PC-3 (cell line): ENCODE data around the gene UEVLD. TPM values are rescaled to one million over a fixed set of nuclear protein-coding genes. Genes with fewer than 3 reads are reported as not detected.

ENCODE experiments used
- ATAC-seq: fragments of 200-7000 bp; cut with Tn5 transposase; 2 replicates; pipeline ENCODE4 v1.9.1; 2020; ENCODE audit warnings: mild to moderate bottlenecking, moderate library complexity
- BruUV-seq: library from RNA; stranded (reverse); fragments of 400-500 nt; replicated peaks from 2 replicates; lab custom pipeline; 2021; lab: Mats Ljungman, UMichigan
- CTCF ChIA-PET: fragments of 300-600 bp; sonication (Branson Sonifier 250); formaldehyde crosslinking; loops from one replicate; lab custom pipeline; 2022; ENCODE audit warnings: antibody characterized with exemption; lab: Charles Lee
- POLR2A ChIA-PET: fragments of 300-600 bp; sonication (Branson Sonifier 250); formaldehyde crosslinking; loops from one replicate; lab custom pipeline; 2022; ENCODE audit warnings: antibody characterized with exemption; ENCODE audit not compliant: unreplicated experiment; lab: Charles Lee
- DNase-seq: peaks from one replicate; pipeline ENCODE4 v3.0.0-alpha.2; 2015
- H2AFZ ChIP-seq: fragments of 300-600 bp; sonication (generic); 2 replicates; pipeline ENCODE4 v1.6.0; 2016; ENCODE audit warnings: antibody characterized with exemption, low read length
- H3F3A ChIP-seq: fragments of 300-600 bp; sonication (generic); one replicate; pipeline ENCODE4 v1.6.0; 2017; ENCODE audit warnings: antibody characterized with exemption, low read length, control low read depth, mild to moderate bottlenecking; ENCODE audit not compliant: unreplicated experiment
- H3K27ac ChIP-seq: fragments of 300-600 bp; sonication (generic); 2 replicates; pipeline ENCODE4 v1.5.1; 2016; ENCODE audit warnings: mild to moderate bottlenecking, low read length
- H3K27me3 ChIP-seq: fragments of 300-600 bp; sonication (generic); 2 replicates; pipeline ENCODE4 v1.6.1; 2016; ENCODE audit warnings: low read length, mixed read lengths
- H3K36me3 ChIP-seq: fragments of 300-600 bp; sonication (generic); 2 replicates; pipeline ENCODE4 v1.6.1; 2016; ENCODE audit warnings: low read depth, mixed run types, low read length, mixed read lengths
- H3K4me1 ChIP-seq: fragments of 300-600 bp; sonication (generic); 2 replicates; pipeline ENCODE4 v1.5.1; 2016; ENCODE audit warnings: low read length; ENCODE audit not compliant: insufficient read depth
- H3K4me2 ChIP-seq: fragments of 300-600 bp; sonication (generic); 2 replicates; pipeline ENCODE4 v1.6.0; 2016; ENCODE audit warnings: low read length
- H3K4me3 ChIP-seq: fragments of 300-600 bp; sonication (generic); 2 replicates; pipeline ENCODE4 v1.5.1; 2016; ENCODE audit warnings: mild to moderate bottlenecking, low read length, mixed read lengths
- H3K79me2 ChIP-seq: fragments of 300-600 bp; sonication (generic); 2 replicates; pipeline ENCODE4 v1.6.1; 2017; ENCODE audit warnings: low read length, mixed read lengths
- H3K9ac ChIP-seq: fragments of 300-600 bp; sonication (generic); 2 replicates; pipeline ENCODE4 v1.6.0; 2016; ENCODE audit warnings: mild to moderate bottlenecking, low read length
- H3K9me2 ChIP-seq: fragments of 300-600 bp; sonication (generic); replicated peaks from 2 replicates; pipeline ENCODE4 v1.6.1; 2016; ENCODE audit warnings: mixed run types, low read length, mixed read lengths
- H3K9me3 ChIP-seq: fragments of 300-600 bp; sonication (generic); 2 replicates; pipeline ENCODE4 v1.6.1; 2016; ENCODE audit warnings: low read length, mixed read lengths
- H4K20me1 ChIP-seq: fragments of 300-600 bp; sonication (generic); 2 replicates; pipeline ENCODE4 v1.6.1; 2016; ENCODE audit warnings: low read length, mixed read lengths
- EZH2 ChIP-seq: fragments of 300-600 bp; sonication (generic); IDR thresholded peaks from one replicate; pipeline ENCODE4 v1.6.1; 2017; ENCODE audit warnings: antibody characterized with exemption, mild to moderate bottlenecking, low read length; ENCODE audit not compliant: unreplicated experiment
- EZH2phosphoT487 ChIP-seq: fragments of 300-600 bp; sonication (generic); IDR thresholded peaks from 2 replicates; pipeline ENCODE4 v1.6.1; 2018; ENCODE audit warnings: mild to moderate bottlenecking, antibody characterized with exemption, low read length, borderline replicate concordance
- intact Hi-C: fragments of 100-400 bp; cut with micrococcal nuclease; formaldehyde crosslinking; loops from 2 replicates; pipeline ENCODE4 v1.9.0; 2023
- total RNA-seq: library from RNA; depleted of rRNA; stranded (reverse); fragments of >200 nt; gene quantifications from 2 replicates; pipeline ENCODE4 v1.2.3, GENCODE V29; 2014
- TF ChIP-seq, protein P1 (sequence below): fragments of 300-600 bp; sonication (generic); conservative IDR thresholded peaks from 2 replicates; pipeline ENCODE4 v1.5.1; 2017; ENCODE audit warnings: antibody characterized with exemption, low read depth, mild to moderate bottlenecking, low read length

Gene UEVLD
- total RNA-seq, 1 experiment from 2014 or later, result 22.2 TPM

DNA sequence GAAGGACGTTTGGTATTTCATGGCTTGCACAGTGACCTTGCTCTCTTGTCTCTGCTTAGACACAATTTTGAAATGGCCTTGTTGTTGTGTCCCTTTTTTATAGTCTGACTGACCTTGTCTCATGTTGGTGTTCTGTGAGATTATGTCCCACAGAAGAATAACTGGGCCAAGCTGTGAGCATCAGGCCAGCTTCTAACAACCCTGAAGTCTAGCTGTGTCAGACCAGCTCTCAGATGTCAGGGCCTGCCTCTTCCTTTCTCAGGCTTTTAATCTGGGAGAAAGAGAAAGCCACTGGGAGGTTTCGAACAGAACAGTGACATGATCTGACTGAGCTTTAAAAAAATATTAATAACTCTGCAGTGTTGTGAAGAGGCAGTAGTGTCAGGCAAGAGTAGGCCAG lies 2.0 kb upstream of the UEVLD start:
- Histone ChIP-seq H4K20me1 (no peaks in the 10 kb centered on the region), H3K27me3 (no peaks in the 10 kb centered on the region), H2AFZ (no peak overlapping the region), H3K27ac (no peak overlapping the region), H3K9me2 (no peaks in the 10 kb centered on the region), H3K9me3 (no peaks in the 10 kb centered on the region), H3K4me3 (peak overlapping the region; percentile 80; the same call in 1 of the 2 replicates), H3K9ac (no peak overlapping the region), H3F3A (no peaks in the 10 kb centered on the region), H3K4me2 (peak overlapping the region; percentile 89), H3K36me3 (0 out of 2 replicates have a peak, but pooled peaks cover 2% of the 10 kb centered on the region), H3K4me1 (peaks cover 19% of the 10 kb centered on the region), H3K79me2 (peaks cover 69% of the 10 kb centered on the region)
- ChIA-PET POLR2A (no interaction called here), CTCF (no interaction called here)
- ATAC-seq (no peak), DNase-seq (no peak)
- no peak for TF ChIP-seq EZH2phosphoT487
- TF ChIP-seq, protein P1, sequence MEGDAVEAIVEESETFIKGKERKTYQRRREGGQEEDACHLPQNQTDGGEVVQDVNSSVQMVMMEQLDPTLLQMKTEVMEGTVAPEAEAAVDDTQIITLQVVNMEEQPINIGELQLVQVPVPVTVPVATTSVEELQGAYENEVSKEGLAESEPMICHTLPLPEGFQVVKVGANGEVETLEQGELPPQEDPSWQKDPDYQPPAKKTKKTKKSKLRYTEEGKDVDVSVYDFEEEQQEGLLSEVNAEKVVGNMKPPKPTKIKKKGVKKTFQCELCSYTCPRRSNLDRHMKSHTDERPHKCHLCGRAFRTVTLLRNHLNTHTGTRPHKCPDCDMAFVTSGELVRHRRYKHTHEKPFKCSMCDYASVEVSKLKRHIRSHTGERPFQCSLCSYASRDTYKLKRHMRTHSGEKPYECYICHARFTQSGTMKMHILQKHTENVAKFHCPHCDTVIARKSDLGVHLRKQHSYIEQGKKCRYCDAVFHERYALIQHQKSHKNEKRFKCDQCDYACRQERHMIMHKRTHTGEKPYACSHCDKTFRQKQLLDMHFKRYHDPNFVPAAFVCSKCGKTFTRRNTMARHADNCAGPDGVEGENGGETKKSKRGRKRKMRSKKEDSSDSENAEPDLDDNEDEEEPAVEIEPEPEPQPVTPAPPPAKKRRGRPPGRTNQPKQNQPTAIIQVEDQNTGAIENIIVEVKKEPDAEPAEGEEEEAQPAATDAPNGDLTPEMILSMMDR, result no peak
- intact Hi-C loops, result no loop called here
- BruUV-seq, result no TSS peak

DNA sequence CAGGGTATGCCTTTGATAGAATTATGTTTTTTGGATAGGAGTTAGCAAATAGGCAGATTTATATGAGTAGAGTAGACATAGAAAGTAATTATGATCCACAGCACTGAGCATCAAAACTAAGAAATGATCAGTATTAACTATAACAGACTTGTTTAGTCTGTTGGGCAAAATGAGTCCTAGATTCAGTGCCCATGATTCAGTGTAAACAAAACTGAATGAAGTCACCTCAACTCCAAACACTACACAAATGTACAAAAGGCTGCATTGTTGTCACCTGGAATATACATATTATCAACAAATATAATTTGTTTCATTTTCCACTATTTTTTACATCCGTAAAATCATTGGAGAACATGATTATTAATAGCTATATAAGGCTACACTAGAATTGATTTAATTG lies 6.7 kb downstream of the UEVLD start:
- Histone ChIP-seq H3F3A (peaks cover 5% of the 10 kb centered on the region), H3K27ac (peak overlapping the region; percentile 33), H3K4me3 (no peak overlapping the region), H3K4me1 (peaks cover 18% of the 10 kb centered on the region; the same call in 1 of the 2 replicates), H3K4me2 (0 out of 2 replicates have a peak overlapping the region, but pooled peaks have one; percentile 9), H3K9me2 (no peaks in the 10 kb centered on the region), H2AFZ (no peak overlapping the region), H4K20me1 (no peaks in the 10 kb centered on the region), H3K9ac (no peak overlapping the region), H3K36me3 (peaks cover 3% of the 10 kb centered on the region; the same call in 1 of the 2 replicates), H3K79me2 (peaks cover 13% of the 10 kb centered on the region), H3K27me3 (no peaks in the 10 kb centered on the region), H3K9me3 (no peaks in the 10 kb centered on the region)
- intact Hi-C loops, result no loop called here
- DNase-seq (peak; percentile 49), ATAC-seq (peak; percentile 70)
- TF ChIP-seq EZH2phosphoT487, result no peak
- TF ChIP-seq, protein P1, result no peak
- no peak for TF ChIP-seq EZH2
- ChIA-PET CTCF (no interaction called here), POLR2A (no interaction called here)
- BruUV-seq, result no TSS peak

DNA sequence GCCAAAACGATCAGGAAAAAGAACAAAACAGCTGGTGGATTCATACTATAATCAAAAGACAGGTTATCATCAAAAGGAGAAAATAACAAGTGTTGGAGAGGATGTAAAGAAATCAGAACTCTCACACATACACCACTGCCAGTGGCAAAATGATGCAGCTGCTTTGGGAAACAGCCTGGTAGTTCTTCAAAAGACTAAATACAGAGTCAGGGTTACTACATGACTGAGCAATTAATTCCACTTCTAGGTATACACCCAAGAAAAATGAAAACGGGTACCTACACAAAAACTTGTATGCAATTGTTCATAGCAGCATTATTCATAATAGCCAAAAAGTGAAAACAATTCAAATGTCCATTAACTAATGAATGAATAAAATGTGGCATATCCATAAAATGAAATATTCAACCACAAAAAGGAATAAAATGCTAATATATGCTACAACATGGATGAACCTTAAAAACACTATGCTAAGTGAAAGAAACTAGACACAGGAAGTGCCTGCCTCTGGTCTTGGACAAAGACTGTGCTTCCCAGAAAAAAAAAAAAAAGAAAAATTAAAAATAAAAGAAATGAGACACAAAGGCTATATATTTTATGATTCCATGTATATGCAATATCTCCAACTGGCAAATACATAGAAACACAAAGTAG lies 8.3 kb downstream of the UEVLD start:
- ATAC-seq (no peak), DNase-seq (no peak)
- intact Hi-C loops, result no loop called here
- Histone ChIP-seq H3K9ac (no peak overlapping the region), H2AFZ (no peak overlapping the region), H4K20me1 (no peaks in the 10 kb centered on the region), H3K36me3 (peaks cover 3% of the 10 kb centered on the region; the same call in 1 of the 2 replicates), H3F3A (peaks cover 5% of the 10 kb centered on the region), H3K27ac (0 out of 2 replicates have a peak overlapping the region, but pooled peaks have one; percentile 76), H3K27me3 (no peaks in the 10 kb centered on the region), H3K79me2 (0 out of 2 replicates have a peak, but pooled peaks cover 6% of the 10 kb centered on the region), H3K9me3 (no peaks in the 10 kb centered on the region), H3K4me2 (no peak overlapping the region; the same call in 1 of the 2 replicates), H3K9me2 (no peaks in the 10 kb centered on the region), H3K4me3 (no peak overlapping the region), H3K4me1 (peaks cover 22% of the 10 kb centered on the region; the same call in 1 of the 2 replicates)
- ChIA-PET CTCF (no interaction called here), POLR2A (interaction anchor here (0.9 kb wide), 1 partner anchor 8 kb away, joined by 5 read pairs; the partner anchor contains the start of gene UEVLD)
- no TSS peak for BruUV-seq
- TF ChIP-seq EZH2phosphoT487 (no peak), EZH2 (no peak)
- TF ChIP-seq, protein P1, result no peak
